DMS 273 treated with DMSO at 0.1 percent for 48 hours (cell line): ENCODE measurements around the gene PXMP4.
"Not testable (repeated sequence)": the region's sequence is repeated elsewhere in the genome, so short reads cannot be mapped to it uniquely, and the experiment has no call there.

Experiments
- DNase-seq: peaks from one replicate; lab custom pipeline; 2025; lab: John Stamatoyannopoulos, UW

PXMP4 gene

GRCh38 chr20:33719989-33720709 is at the start of gene PXMP4:
PXMP4 (minus strand) TSS chr20:33720310; CDS start chr20:33720207, 103 bp downstream.
- peak; percentile 94 for DNase-seq

- DNase-seq = no peak
Measured at GRCh38 chr20:33769043-33769442, 48.9 kb upstream of the PXMP4 start.

GRCh38 chr20:33767777-33768138 is 47.6 kb upstream of the PXMP4 start:
- no peak for DNase-seq

- DNase-seq = no peak
Measured at GRCh38 chr20:33766686-33767085, 46.6 kb upstream of the PXMP4 start.

- DNase-seq = no peak
Measured at GRCh38 chr20:33765592-33765991, 45.5 kb upstream of the PXMP4 start.

GRCh38 chr20:33765099-33765498 is 45.0 kb upstream of the PXMP4 start:
- DNase-seq = no peak

- DNase-seq = no peak
Measured at GRCh38 chr20:33761698-33762250, 41.7 kb upstream of the PXMP4 start.

- DNase-seq = no peak
Measured at GRCh38 chr20:33757458-33757857, 37.3 kb upstream of the PXMP4 start.

- no peak for DNase-seq
Measured at GRCh38 chr20:33757046-33757445, 36.9 kb upstream of the PXMP4 start.

GRCh38 chr20:33755936-33756490 is 35.9 kb upstream of the PXMP4 start:
- DNase-seq = not testable (repeated sequence)

GRCh38 chr20:33753763-33754162 is 33.7 kb upstream of the PXMP4 start:
- no peak for DNase-seq

GRCh38 chr20:33753143-33753542 is 33.0 kb upstream of the PXMP4 start:
- no peak for DNase-seq

GRCh38 chr20:33751775-33752174 is 31.7 kb upstream of the PXMP4 start:
- DNase-seq = no peak

- no peak for DNase-seq
Measured at GRCh38 chr20:33746325-33746998, 26.4 kb upstream of the PXMP4 start.

- no peak for DNase-seq
Measured at GRCh38 chr20:33744773-33745385, 24.8 kb upstream of the PXMP4 start.

- DNase-seq = no peak
Measured at GRCh38 chr20:33744181-33744580, 24.1 kb upstream of the PXMP4 start.

- DNase-seq = no peak
Measured at GRCh38 chr20:33740189-33740588, 20.1 kb upstream of the PXMP4 start.

GRCh38 chr20:33739493-33739892 is 19.4 kb upstream of the PXMP4 start:
- no peak for DNase-seq

- DNase-seq = no peak
Measured at GRCh38 chr20:33736962-33737361, 16.9 kb upstream of the PXMP4 start.

- DNase-seq = no peak
Measured at GRCh38 chr20:33733654-33734576, 13.8 kb upstream of the PXMP4 start.

GRCh38 chr20:33732166-33732970 is 12.3 kb upstream of the PXMP4 start:
- DNase-seq = peak; percentile 69
